ENCODE results near the gene TACC3.
A peak's percentile ranks its signal among the peaks of the same experiment; 100 is the strongest.

Gene TACC3

GRCh38 chr4:1772853-1773538 lies 51.7 kb downstream of the TACC3 start:
- CTCF ChIA-PET: interaction anchor here (0.7 to 0.8 kb wide), 2 partner anchors 25 to 28 kb away, joined by 3 to 4 read pairs; no protein-coding TSS in a partner anchor
- H3K4me1 ChIP-seq (ENCODE audit: control insufficient read depth, insufficient read depth, low read length): no peaks in the 10 kb centered on the region
- TF ChIP-seq ZNF26 (tag by site-specific recombination; IDR thresholded peaks at IDR 0.05) (no peak), HOXD13 (CRISPR knock-in tag; IDR thresholded peaks at IDR 0.05; ENCODE audit: borderline replicate concordance) (no peak), PRDM10 (tag by site-specific recombination; IDR thresholded peaks at IDR 0.05) (0 out of 2 replicates have a peak, but pooled peaks have one; percentile 18), GLIS1 (tag by site-specific recombination; IDR thresholded peaks at IDR 0.05) (peak; percentile 34; the same call in 1 of the 2 replicates), ZNF140 (tag by site-specific recombination; IDR thresholded peaks at IDR 0.05) (no peak), INSM2 (tag by site-specific recombination; IDR thresholded peaks at IDR 0.05) (no peak), ZBTB1 (tag by site-specific recombination; IDR thresholded peaks at IDR 0.05) (no peak), ZNF707 (tag by site-specific recombination; IDR thresholded peaks at IDR 0.05) (no peak), ZNF544 (tag by site-specific recombination; IDR thresholded peaks at IDR 0.05) (no peak), PATZ1 (tag by site-specific recombination; IDR thresholded peaks at IDR 0.05) (peak; percentile 42; the same call in 1 of the 2 replicates), WT1 (tag by site-specific recombination; IDR thresholded peaks at IDR 0.05) (no peak), ZNF747 (tag by site-specific recombination; IDR thresholded peaks at IDR 0.05) (no peak), ZNF600 (tag by site-specific recombination; IDR thresholded peaks at IDR 0.05) (peak; percentile 93), ZNF76 (tag by site-specific recombination; IDR thresholded peaks at IDR 0.05; ENCODE audit: borderline replicate concordance, low read depth) (no peak), ZNF114 (tag by site-specific recombination; IDR thresholded peaks at IDR 0.05) (no peak), PRDM4 (tag by site-specific recombination; IDR thresholded peaks at IDR 0.05) (no peak), CTCF (tag by site-specific recombination; IDR thresholded peaks at IDR 0.05) (no peak), ZNF10 (tag by site-specific recombination; IDR thresholded peaks at IDR 0.05) (0 out of 2 replicates have a peak, but pooled peaks have one; percentile 18), ZNF548 (tag by site-specific recombination; IDR thresholded peaks at IDR 0.05) (no peak), ZNF302 (tag by site-specific recombination; IDR thresholded peaks at IDR 0.05; ENCODE audit: low read depth) (no peak), ZNF610 (tag by site-specific recombination; IDR thresholded peaks at IDR 0.05; ENCODE audit: borderline replicate concordance) (no peak), KLF16 (tag by site-specific recombination; IDR thresholded peaks at IDR 0.05) (no peak), ZNF394 (tag by site-specific recombination; IDR thresholded peaks at IDR 0.05; ENCODE audit: borderline replicate concordance) (no peak)

More at GRCh38 chr4:1772853-1773538, 51.7 kb downstream of the TACC3 start:
- POLR2A ChIA-PET: interaction anchor here (0.8 kb wide), 1 partner anchor 22 kb away, joined by 7 read pairs; no protein-coding TSS in a partner anchor
- Histone ChIP-seq H3K4me3 (ENCODE audit: low read depth, low read length) (no peak overlapping the region), H3K9me3 (ENCODE audit: control insufficient read depth, insufficient read depth, low read depth, low read length) (no peaks in the 10 kb centered on the region), H3K36me3 (ENCODE audit: control insufficient read depth in 2 of 2, insufficient read depth in 1 of 2, low read length in 2 of 2) (no peaks in the 10 kb centered on the region), H3K27ac (ENCODE audit: extremely low read depth, low read depth, low read length) (no peak overlapping the region)

Data from HEK293 (cell line).